OCI-LY1 (cell line): Measurements from ENCODE around the gene MS4A8.

Experiments
- H2AFZ ChIP-seq: fragments of 200-600 bp; sonication (generic), shearing (Covaris generic); 2 replicates; pipeline ENCODE4 v1.6.0; 2014; ENCODE audit warnings: antibody characterized with exemption, mild to moderate bottlenecking, low read length
- H3F3A ChIP-seq: fragments of 200-600 bp; sonication (generic), shearing (Covaris generic); 2 replicates; pipeline ENCODE4 v1.6.0; 2014; ENCODE audit warnings: mild to moderate bottlenecking, antibody characterized with exemption, low read length, moderate library complexity; ENCODE audit not compliant: insufficient read depth
- H3K27ac ChIP-seq: fragments of 200-600 bp; sonication (generic); 2 replicates; pipeline ENCODE4 v1.5.1; 2014; ENCODE audit warnings: low read length, mixed run types, mild to moderate bottlenecking, low read depth; ENCODE audit not compliant: poor library complexity, severe bottlenecking
- H3K27me3 ChIP-seq: fragments of 200-600 bp; sonication (generic); 2 replicates; pipeline ENCODE4 v1.6.0; 2014; ENCODE audit warnings: antibody characterized with exemption, mild to moderate bottlenecking, low read length, moderate library complexity; ENCODE audit not compliant: insufficient read depth
- H3K36me3 ChIP-seq: fragments of 200-600 bp; sonication (generic); 2 replicates; pipeline ENCODE4 v1.6.1; 2014; ENCODE audit warnings: mild to moderate bottlenecking, antibody characterized with exemption, low read length, moderate library complexity, mixed read lengths; ENCODE audit not compliant: insufficient read depth
- H3K4me1 ChIP-seq: fragments of 200-600 bp; sonication (generic); 2 replicates; pipeline ENCODE4 v1.5.1; 2014; ENCODE audit warnings: mild to moderate bottlenecking, low read length, moderate library complexity; ENCODE audit not compliant: insufficient read depth, severe bottlenecking
- H3K4me2 ChIP-seq: fragments of 200-600 bp; sonication (generic), shearing (Covaris generic); 2 replicates; pipeline ENCODE4 v1.6.1; 2014; ENCODE audit warnings: low read length
- H3K4me3 ChIP-seq: fragments of 200-600 bp; sonication (generic); 2 replicates; pipeline ENCODE4 v1.5.1; 2014; ENCODE audit warnings: low read length, low read depth, mild to moderate bottlenecking, mixed read lengths; ENCODE audit not compliant: poor library complexity, severe bottlenecking
- H3K79me2 ChIP-seq: fragments of 200-600 bp; shearing (Covaris generic); 2 replicates; pipeline ENCODE4 v1.6.1; 2016; ENCODE audit warnings: mixed run types, low read length, mixed read lengths; ENCODE audit not compliant: insufficient read depth
- H3K9ac ChIP-seq: fragments of 200-600 bp; sonication (generic), shearing (Covaris generic); 2 replicates; pipeline ENCODE4 v1.6.1; 2014; ENCODE audit warnings: mild to moderate bottlenecking, low read length, mixed read lengths
- H3K9me2 ChIP-seq: fragments of 200-600 bp; sonication (generic), shearing (Covaris generic); 2 replicates; pipeline ENCODE4 v1.6.1; 2014; ENCODE audit warnings: low read depth, mild to moderate bottlenecking, low read length, mixed read lengths
- H3K9me3 ChIP-seq: fragments of 200-600 bp; shearing (Covaris generic); 2 replicates; pipeline ENCODE4 v1.6.1; 2014; ENCODE audit warnings: low read length, mixed read lengths
- H4K20me1 ChIP-seq: fragments of 200-600 bp; sonication (generic), shearing (Covaris generic); 2 replicates; pipeline ENCODE4 v1.6.0; 2016; ENCODE audit warnings: mild to moderate bottlenecking, low read length; ENCODE audit not compliant: insufficient read depth
- CTCF ChIP-seq: fragments of 200-600 bp; sonication (generic), shearing (Covaris generic); IDR thresholded peaks from 2 replicates; pipeline ENCODE4 v1.5.1; 2017; ENCODE audit warnings: mild to moderate bottlenecking, antibody characterized with exemption, low read length, moderate library complexity, mixed read lengths
- EZH2 ChIP-seq: fragments of 200-600 bp; sonication (generic), shearing (Covaris generic); IDR thresholded peaks from 2 replicates; pipeline ENCODE4 v1.8.0; 2017; ENCODE audit warnings: borderline replicate concordance, mixed run types, mild to moderate bottlenecking, antibody characterized with exemption, low read length, moderate library complexity, mixed read lengths

MS4A8 gene

GRCh38 chr11:60747359-60747873 lies 48.0 kb downstream of the MS4A8 start:
- Histone ChIP-seq H2AFZ (no peak overlapping the region), H3F3A (no peaks in the 10 kb centered on the region), H3K36me3 (no peaks in the 10 kb centered on the region), H3K4me2 (no peak overlapping the region), H3K9me2 (no peaks in the 10 kb centered on the region), H3K27ac (no peak overlapping the region), H3K9ac (no peak overlapping the region), H3K79me2 (no peaks in the 10 kb centered on the region), H3K4me3 (no peak overlapping the region), H3K27me3 (peaks cover 3% of the 10 kb centered on the region; the same call in 1 of the 2 replicates), H3K9me3 (no peaks in the 10 kb centered on the region), H3K4me1 (no peaks in the 10 kb centered on the region), H4K20me1 (no peaks in the 10 kb centered on the region)
- no peak for TF ChIP-seq CTCF
- TF ChIP-seq EZH2 = no peak

GRCh38 chr11:60748225-60748624 lies 48.8 kb downstream of the MS4A8 start:
- Histone ChIP-seq H3K9me2 (no peaks in the 10 kb centered on the region), H3K27me3 (peaks cover 3% of the 10 kb centered on the region; the same call in 1 of the 2 replicates), H3K4me2 (no peak overlapping the region), H3K4me1 (no peaks in the 10 kb centered on the region), H4K20me1 (no peaks in the 10 kb centered on the region), H3K36me3 (no peaks in the 10 kb centered on the region), H3K27ac (no peak overlapping the region), H3F3A (no peaks in the 10 kb centered on the region), H3K4me3 (no peak overlapping the region), H3K9ac (no peak overlapping the region), H3K9me3 (no peaks in the 10 kb centered on the region), H3K79me2 (no peaks in the 10 kb centered on the region), H2AFZ (no peak overlapping the region)
- no peak for TF ChIP-seq CTCF
- no peak for TF ChIP-seq EZH2

- no peak for TF ChIP-seq CTCF
- TF ChIP-seq EZH2 = no peak
- no peaks in the 10 kb centered on the region for H3K9me2 ChIP-seq
- H3K9me3 ChIP-seq = no peaks in the 10 kb centered on the region
- H4K20me1 ChIP-seq = no peaks in the 10 kb centered on the region
- peaks cover 3% of the 10 kb centered on the region; the same call in 1 of the 2 replicates for H3K27me3 ChIP-seq
- no peak overlapping the region for H3K9ac ChIP-seq
- H3K4me2 ChIP-seq = no peak overlapping the region
- no peak overlapping the region for H3K4me3 ChIP-seq
- H2AFZ ChIP-seq = no peak overlapping the region
- H3K27ac ChIP-seq = no peak overlapping the region
- no peaks in the 10 kb centered on the region for H3K79me2 ChIP-seq
- no peaks in the 10 kb centered on the region for H3K4me1 ChIP-seq
- no peaks in the 10 kb centered on the region for H3F3A ChIP-seq
- no peaks in the 10 kb centered on the region for H3K36me3 ChIP-seq
Observed at GRCh38 chr11:60748821-60749220, 49.4 kb downstream of the MS4A8 start.
